Measurements from ENCODE around the gene VKORC1L1. TPM values are rescaled to one million over a fixed set of nuclear protein-coding genes. Genes with fewer than 3 reads are reported as not detected.

Gene VKORC1L1
- total and polyA plus RNA-seq, 2 of the 8 experiments (the other 6 are each of a cell fraction or from before 2014, with no cell fraction given): 12.7 to 45.3 TPM

DNA sequence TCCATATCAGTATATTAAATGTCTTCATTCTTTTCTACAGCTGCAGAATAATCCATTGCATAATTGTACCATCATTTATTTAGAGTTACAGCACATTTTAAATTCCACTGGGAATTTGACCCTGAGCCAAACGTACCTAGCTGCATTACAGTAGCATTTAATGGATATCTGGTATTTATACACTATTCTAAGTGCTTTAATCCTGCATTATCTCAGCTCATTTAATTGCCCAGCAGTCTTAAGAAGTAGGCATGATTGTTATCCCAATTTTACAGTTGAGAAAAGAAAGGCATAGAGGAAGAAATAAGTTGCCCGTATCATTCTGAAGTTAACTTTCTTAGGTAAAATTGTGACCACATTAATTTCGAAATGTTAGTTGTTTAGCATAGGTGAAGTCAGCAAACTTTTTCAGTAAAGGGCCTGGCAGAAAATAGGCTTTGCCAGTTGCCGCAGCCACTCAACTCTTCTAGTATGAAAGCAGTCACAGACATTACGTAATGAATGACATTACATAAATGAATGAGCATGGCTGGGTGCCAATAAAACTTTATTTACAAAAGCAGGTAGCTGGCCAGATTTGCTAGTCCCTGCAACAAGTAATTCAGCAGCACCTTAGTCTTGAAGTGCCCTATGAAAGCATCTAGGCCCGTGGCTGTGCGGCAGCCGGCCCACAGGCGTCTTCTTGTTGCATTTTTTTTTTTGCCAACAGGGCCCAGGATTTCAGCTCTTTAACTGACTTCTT, 79.1 kb downstream of the VKORC1L1 start:
- Histone ChIP-seq H2BK5ac (ENCODE audit: low read depth, low read length) (no peak overlapping the region), H3K79me1 (ENCODE audit: low read depth, low read length) (no peaks in the 10 kb centered on the region), H4K8ac (ENCODE audit: extremely low read depth, insufficient read depth, low read length) (no peak overlapping the region), H3K23ac (ENCODE audit: insufficient read length) (no peak overlapping the region), H3K4ac (replicated peaks; ENCODE audit: insufficient read length, low read depth, low read length) (no peak overlapping the region), H3K27me3 (replicated peaks in 1 of 4; ENCODE audit: control insufficient read depth in 3 of 4, extremely low read depth in 1 of 4, insufficient read depth in 3 of 4, low read length in 3 of 4) (no peaks in the 10 kb centered on the region), H3K27ac (ENCODE audit: low read depth, low read length) (no peak overlapping the region), H4K5ac (ENCODE audit: insufficient read length, low read depth, low read length) (no peak overlapping the region), H3K9me3 (ENCODE audit: insufficient read depth in 2 of 2, low read depth in 1 of 2, low read length in 1 of 2) (no peaks in the 10 kb centered on the region), H3K4me2 (ENCODE audit: insufficient read depth in 1 of 2, low read depth in 2 of 2, low read length in 2 of 2) (no peak overlapping the region), H2BK15ac (ENCODE audit: low read length) (no peak overlapping the region), H3K36me3 (ENCODE audit: control insufficient read depth in 2 of 4, insufficient read depth in 4 of 4, low read length in 3 of 4) (peaks cover 6 to 17% (median 10%) of the 10 kb centered on the region in 4 experiments; a peak in 6 of 8 replicates), H2BK12ac (ENCODE audit: low read depth, low read length) (no peak overlapping the region), H3K18ac (ENCODE audit: extremely low read depth, low read length) (no peak overlapping the region), H2BK20ac (ENCODE audit: low read length) (no peak overlapping the region), H4K20me1 (replicated peaks in 1 of 2; ENCODE audit: control insufficient read depth in 1 of 2, insufficient read depth in 2 of 2, low read length in 2 of 2) (peaks cover 0 to 2% of the 10 kb centered on the region in 2 experiments), H4K91ac (replicated peaks; ENCODE audit: insufficient read length, low read length) (no peak overlapping the region), H2AFZ (ENCODE audit: low read length) (no peak overlapping the region), H3K56ac (replicated peaks; ENCODE audit: insufficient read length, low read depth, low read length) (no peak overlapping the region), H2AK5ac (ENCODE audit: low read depth, low read length) (no peak overlapping the region), H3K23me2 (ENCODE audit: low read depth, low read length) (no peaks in the 10 kb centered on the region), H3K79me2 (ENCODE audit: control insufficient read depth in 1 of 2, insufficient read depth in 2 of 2, low read length in 2 of 2) (no peaks in the 10 kb centered on the region), H3K14ac (ENCODE audit: insufficient read length) (no peak overlapping the region), H3K4me1 (replicated peaks in 1 of 4; ENCODE audit: control insufficient read depth in 3 of 4, insufficient read depth in 4 of 4, low read length in 3 of 4) (no peaks in the 10 kb centered on the region), H3K9ac (replicated peaks in 1 of 4; ENCODE audit: extremely low read depth in 1 of 4, low read depth in 3 of 4, low read length in 3 of 4) (no peak overlapping the region), H3K4me3 (ENCODE audit: extremely low read depth in 1 of 4, insufficient read depth in 2 of 4, low read depth in 3 of 4, low read length in 4 of 4) (no peak overlapping the region), H2BK120ac (replicated peaks; ENCODE audit: low read depth, low read length) (no peak overlapping the region)
- ChIA-PET CTCF (ENCODE audit: partially characterized antibody) (no interaction called here), POLR2A (ENCODE audit: partially characterized antibody) (interaction anchor here (0.6 to 2.7 kb wide), 6 partner anchors 9 to 30 kb away, joined by 3 to 13 read pairs (median 3); partner anchors contain the start of gene GUSB)
- 92% methylated on average over 9 of the region's 9 CpGs; no CpG with 5 or more reads in 1 of the 2 experiments for WGBS, 2 experiments (ENCODE audit: extremely low coverage in 1 of 2, insufficient coverage in 1 of 2, insufficient read length in 1 of 2, insufficient replicate concordance in 2 of 2, low coverage in 1 of 2, low lambda C conversion rate in 2 of 2, missing lambda C conversion rate in 1 of 2)
- FAIRE-seq: no peak
- TF ChIP-seq SIX5 (IDR thresholded peaks at IDR 0.05; ENCODE audit: low read depth, low read length): no peak
- TF ChIP-seq RFX5 (IDR thresholded peaks at IDR 0.05; ENCODE audit: borderline replicate concordance, low read depth, low read length): no peak
- TF ChIP-seq SP2 (IDR thresholded peaks at IDR 0.05; ENCODE audit: low read length): no peak
- TF ChIP-seq GTF2F1 (IDR thresholded peaks at IDR 0.05; ENCODE audit: borderline replicate concordance, low read depth, low read length): no peak
- no peak for TF ChIP-seq GABPA (IDR thresholded peaks at IDR 0.05; ENCODE audit: borderline replicate concordance, insufficient read depth, low read length)
- DNase-seq (ENCODE audit: low read depth in 1 of 2, low spot score in 2 of 2): no peak
